Measurements from ENCODE around the gene HPCAL4. TPM values are rescaled to one million over a fixed set of nuclear protein-coding genes. Genes with fewer than 3 reads are reported as not detected.

Gene HPCAL4
- polyA plus RNA-seq (ENCODE audit: insufficient read length) = 0.96 TPM
- long read RNA-seq, donor 1 = 0 reads
- long read RNA-seq, donor 2 = 0 reads
- long read RNA-seq, donor 3 = 0 reads
- long read RNA-seq, donor 4 = 0 reads
- long read RNA-seq, donor 5 = 0 reads
- long read RNA-seq, donor 6 = 0 reads
- long read RNA-seq, donor 7, full-length matches to known transcripts = 1 of 1 reads
- long read RNA-seq, donor 7, partial matches to known transcripts = 0 of 1 reads
- long read RNA-seq, donor 7, other reads (novel, unspliced or antisense) = 0 of 1 reads
- long read RNA-seq, donor 8 = 0 reads

- peak; percentile 89 for DNase-seq
Observed at GRCh38 chr1:39691383-39692151, at the start of gene HPCAL4. Gene HPCAL4, minus strand, starts transcription at chr1:39691433. Its CDS starts 6,830 bp downstream, at chr1:39684603.

- DNase-seq = peak; percentile 90
Observed at GRCh38 chr1:39738622-39739366, 47.6 kb upstream of the HPCAL4 start, which contains the start of gene PPIE. Gene PPIE, plus strand, starts transcription at chr1:39738882. Its CDS starts 19 bp downstream, at chr1:39738901.

- no peak for DNase-seq
Observed at GRCh38 chr1:39737546-39738169, 46.4 kb upstream of the HPCAL4 start.

- no peak for DNase-seq
Observed at GRCh38 chr1:39735731-39736130, 44.5 kb upstream of the HPCAL4 start.

- no peak for DNase-seq
Observed at GRCh38 chr1:39733161-39733560, 41.9 kb upstream of the HPCAL4 start.

GRCh38 chr1:39732730-39733129 lies 41.5 kb upstream of the HPCAL4 start:
- no peak for DNase-seq

- no peak for DNase-seq
Observed at GRCh38 chr1:39729842-39730241, 38.6 kb upstream of the HPCAL4 start.

GRCh38 chr1:39729030-39729429 lies 37.8 kb upstream of the HPCAL4 start:
- no peak for DNase-seq

GRCh38 chr1:39727932-39728317 lies 36.7 kb upstream of the HPCAL4 start:
- no peak for DNase-seq

GRCh38 chr1:39727221-39727931 lies 36.1 kb upstream of the HPCAL4 start:
- DNase-seq = no peak

- no peak for DNase-seq
Observed at GRCh38 chr1:39726600-39726999, 35.4 kb upstream of the HPCAL4 start.

- no peak for DNase-seq
Observed at GRCh38 chr1:39722495-39722894, 31.3 kb upstream of the HPCAL4 start.

- no peak for DNase-seq
Observed at GRCh38 chr1:39721664-39722063, 30.4 kb upstream of the HPCAL4 start.

- DNase-seq = peak; percentile 74
Observed at GRCh38 chr1:39720094-39720999, 29.1 kb upstream of the HPCAL4 start.

GRCh38 chr1:39717809-39718208 lies 26.6 kb upstream of the HPCAL4 start:
- no peak for DNase-seq

GRCh38 chr1:39713557-39713956 lies 22.3 kb upstream of the HPCAL4 start:
- no peak for DNase-seq

GRCh38 chr1:39711966-39712340 lies 20.7 kb upstream of the HPCAL4 start:
- DNase-seq = no peak

- DNase-seq = no peak
Observed at GRCh38 chr1:39711104-39711965, 20.1 kb upstream of the HPCAL4 start.

- no peak for DNase-seq
Observed at GRCh38 chr1:39707506-39707905, 16.3 kb upstream of the HPCAL4 start.

- no peak for DNase-seq
Observed at GRCh38 chr1:39704757-39705156, 13.5 kb upstream of the HPCAL4 start.

Data from left kidney (tissue), 8 donors.